ENCODE data around the gene KRTAP1-1. TPM values are rescaled to one million over a fixed set of nuclear protein-coding genes. Genes with fewer than 3 reads are reported as not detected.
"Not testable (repeated sequence)": the region's sequence is repeated elsewhere in the genome, so short reads cannot be mapped to it uniquely, and the experiment has no call there.

The KRTAP1-1 gene
- total and polyA plus RNA-seq, 2 experiments from 2014 or later = not detected

- peaks cover 3% of the 10 kb centered on the region; the same call in 1 of the 3 replicates for H3K9me3 Mint-ChIP-seq
- DNase-seq (ENCODE audit: low spot score) (no peak), ATAC-seq (no peak; the same call in 1 of the 3 replicates)
- H3K4me2 ChIP-seq = no peak within 1 kb of the TSS
- H3F3A ChIP-seq (replicated peaks; ENCODE audit: low read depth) = no peaks in the 10 kb centered on the region
- H3K36me3 ChIP-seq (ENCODE audit: insufficient read depth) = no peaks in the 10 kb centered on the region
- no peaks in the 10 kb centered on the region for H4K20me1 ChIP-seq (replicated peaks; ENCODE audit: insufficient read depth)
- no peak within 1 kb of the TSS for H3K4me3 ChIP-seq
- peaks cover 4% of the 10 kb centered on the region for H3K4me1 Mint-ChIP-seq
- H3K27ac Mint-ChIP-seq = no peak within 1 kb of the TSS; the same call in 1 of the 2 replicates
- H3K27ac ChIP-seq (ENCODE audit: low read depth) = no peak within 1 kb of the TSS
- no peaks in the 10 kb centered on the region for H3K79me2 ChIP-seq (replicated peaks; ENCODE audit: insufficient read depth)
- no peak for TF ChIP-seq JUNB (IDR thresholded peaks at IDR 0.05; ENCODE audit: unreplicated experiment)
- TF ChIP-seq CTCF (conservative IDR thresholded peaks at IDR 0.05; ENCODE audit: low read depth in 2 of 2) = no peak
- H3K4me3 Mint-ChIP-seq = no peak within 1 kb of the TSS
- 0 out of 2 replicates have a peak within 1 kb of the TSS, but pooled peaks have one; percentile 69 for H2AFZ ChIP-seq
- H3K9me2 ChIP-seq (ENCODE audit: insufficient read depth) = no peaks in the 10 kb centered on the region
- H3K4me1 ChIP-seq (ENCODE audit: insufficient read depth) = 0 out of 2 replicates have a peak, but pooled peaks cover 6% of the 10 kb centered on the region
- H3K36me3 Mint-ChIP-seq (ENCODE audit: low read depth) = no peaks in the 10 kb centered on the region
- H3K27me3 ChIP-seq (ENCODE audit: insufficient read depth) = no peaks in the 10 kb centered on the region
- H3K27me3 Mint-ChIP-seq (ENCODE audit: insufficient read depth, low read depth, poor library complexity) = no peaks in the 10 kb centered on the region
These were observed 18.9 kb upstream of the KRTAP1-1 start, which contains the start of gene KRTAP2-3 for GRCh38 chr17:41060052-41060604. TSS of gene KRTAP2-3 (minus strand) at chr17:41060114. CDS start at chr17:41060050, 64 bp downstream.

- not testable (repeated sequence) for H3K36me3 ChIP-seq (ENCODE audit: insufficient read depth); H3K79me2 ChIP-seq (replicated peaks; ENCODE audit: insufficient read depth); H3K27ac ChIP-seq (ENCODE audit: low read depth); H3K27me3 ChIP-seq (ENCODE audit: insufficient read depth); H3K4me1 ChIP-seq (ENCODE audit: insufficient read depth); H3K4me3 Mint-ChIP-seq; H3F3A ChIP-seq (replicated peaks; ENCODE audit: low read depth); H3K36me3 Mint-ChIP-seq (ENCODE audit: low read depth); H3K9me3 Mint-ChIP-seq; H3K9me2 ChIP-seq (ENCODE audit: insufficient read depth); H3K4me3 ChIP-seq; H3K4me2 ChIP-seq; H3K27ac Mint-ChIP-seq; H3K4me1 Mint-ChIP-seq; H4K20me1 ChIP-seq (replicated peaks; ENCODE audit: insufficient read depth); H3K27me3 Mint-ChIP-seq (ENCODE audit: insufficient read depth, low read depth, poor library complexity)
- TF ChIP-seq CTCF (conservative IDR thresholded peaks at IDR 0.05; ENCODE audit: low read depth in 2 of 2) = 0 out of 4 replicates have a peak, but pooled peaks of 1 of the 2 experiments have one; percentile 4
- 0 out of 2 replicates have a peak overlapping the region, but pooled peaks have one; percentile 69 for H2AFZ ChIP-seq
- ATAC-seq (peak; percentile 69), DNase-seq (ENCODE audit: low spot score) (peak; percentile 12)
These were observed 18.2 kb upstream of the KRTAP1-1 start for GRCh38 chr17:41059276-41060051.

GRCh38 chr17:41058741-41059140, 17.5 kb upstream of the KRTAP1-1 start:
- Mint-ChIP-seq H3K36me3 (ENCODE audit: low read depth) (0 out of 3 replicates have a peak, but pooled peaks cover under 1% of the 10 kb centered on the region), H3K27ac (no peak overlapping the region), H3K9me3 (peaks cover 3% of the 10 kb centered on the region; the same call in 1 of the 3 replicates), H3K4me1 (peaks cover 6% of the 10 kb centered on the region), H3K4me3 (no peak overlapping the region), H3K27me3 (ENCODE audit: insufficient read depth, low read depth, poor library complexity) (no peaks in the 10 kb centered on the region)
- no peak for ATAC-seq
- H3K27ac ChIP-seq (ENCODE audit: low read depth) = no peak overlapping the region
- DNase-seq (ENCODE audit: low spot score) = no peak
- H3K4me1 ChIP-seq (ENCODE audit: insufficient read depth) = 0 out of 2 replicates have a peak, but pooled peaks cover 6% of the 10 kb centered on the region
- H3K36me3 ChIP-seq (ENCODE audit: insufficient read depth) = no peaks in the 10 kb centered on the region
- no peaks in the 10 kb centered on the region for H3F3A ChIP-seq (replicated peaks; ENCODE audit: low read depth)
- H3K9me2 ChIP-seq (ENCODE audit: insufficient read depth) = no peaks in the 10 kb centered on the region
- H2AFZ ChIP-seq = no peak overlapping the region
- no peak overlapping the region for H3K4me3 ChIP-seq
- H3K4me2 ChIP-seq = no peak overlapping the region
- no peaks in the 10 kb centered on the region for H3K79me2 ChIP-seq (replicated peaks; ENCODE audit: insufficient read depth)
- no peaks in the 10 kb centered on the region for H3K27me3 ChIP-seq (ENCODE audit: insufficient read depth)
- no peaks in the 10 kb centered on the region for H4K20me1 ChIP-seq (replicated peaks; ENCODE audit: insufficient read depth)
- TF ChIP-seq JUNB (IDR thresholded peaks at IDR 0.05; ENCODE audit: unreplicated experiment) (no peak), NANOG (IDR thresholded peaks at IDR 0.05; ENCODE audit: borderline replicate concordance) (no peak), POLR2AphosphoS5 (IDR thresholded peaks at IDR 0.05; ENCODE audit: low read depth) (no peak), CREB1 (CRISPR knock-in tag; IDR thresholded peaks at IDR 0.05; ENCODE audit: low read depth) (no peak), EZH2phosphoT487 (IDR thresholded peaks at IDR 0.05; ENCODE audit: unreplicated experiment) (no peak), ETS1 (IDR thresholded peaks at IDR 0.05) (no peak), EZH2 (IDR thresholded peaks at IDR 0.05; ENCODE audit: low read depth, unreplicated experiment) (no peak)

Measured in GM23338 (cell line).